ENCODE data around the gene CEP89.
"Not testable (repeated sequence)": the region's sequence is repeated elsewhere in the genome, so short reads cannot be mapped to it uniquely, and the experiment has no call there.

CEP89 gene

DNA sequence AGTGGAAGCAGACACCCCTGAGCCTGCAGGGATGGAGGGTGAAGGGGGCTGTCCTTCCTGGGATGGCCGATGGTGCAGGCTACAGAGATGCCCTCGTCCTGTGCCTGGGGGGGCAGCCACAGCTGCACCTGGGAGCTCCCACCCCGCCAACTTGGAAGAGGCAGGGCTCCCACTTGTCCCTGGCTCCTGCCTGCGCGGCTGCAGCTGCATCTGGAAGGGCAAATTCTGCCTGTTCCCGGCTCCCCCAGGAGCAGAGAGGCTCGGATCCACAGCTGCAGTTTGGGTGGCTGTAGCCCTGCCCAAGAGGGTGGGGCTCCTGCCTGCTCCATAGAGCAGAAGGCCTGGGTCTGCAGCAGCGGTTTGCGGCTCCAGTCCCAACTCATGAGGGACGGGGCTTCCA lies 2.2 kb downstream of the CEP89 start:
- Histone ChIP-seq H3K27me3 (ENCODE audit: control insufficient read depth, low read length) (no peaks in the 10 kb centered on the region), H3K36me3 (ENCODE audit: control insufficient read depth, low read length) (no peaks in the 10 kb centered on the region), H3K4me2 (ENCODE audit: low read length) (no peak overlapping the region), H3K4me3 (ENCODE audit: low read length) (no peak overlapping the region), H3F3A (ENCODE audit: control insufficient read depth, insufficient read depth) (no peaks in the 10 kb centered on the region), H3K4me1 (ENCODE audit: control insufficient read depth, low read length) (peaks cover 14% of the 10 kb centered on the region), H3K79me2 (ENCODE audit: control insufficient read depth, low read length) (peaks cover 32% of the 10 kb centered on the region), H4K20me1 (ENCODE audit: control insufficient read depth, insufficient read depth, low read depth, low read length) (no peaks in the 10 kb centered on the region), H3K27ac (ENCODE audit: low read depth, low read length) (no peak overlapping the region), H3K9me3 (ENCODE audit: control insufficient read depth, insufficient read depth, low read length) (no peaks in the 10 kb centered on the region), H3K9me2 (replicated peaks; ENCODE audit: control insufficient read depth, low read length) (no peaks in the 10 kb centered on the region)
- TF ChIP-seq CTCF (IDR thresholded peaks at IDR 0.05; ENCODE audit: low read depth, low read length, poor library complexity, severe bottlenecking) (no peak), EZH2phosphoT487 (IDR thresholded peaks at IDR 0.05; ENCODE audit: borderline replicate concordance, low read length) (no peak)

DNA sequence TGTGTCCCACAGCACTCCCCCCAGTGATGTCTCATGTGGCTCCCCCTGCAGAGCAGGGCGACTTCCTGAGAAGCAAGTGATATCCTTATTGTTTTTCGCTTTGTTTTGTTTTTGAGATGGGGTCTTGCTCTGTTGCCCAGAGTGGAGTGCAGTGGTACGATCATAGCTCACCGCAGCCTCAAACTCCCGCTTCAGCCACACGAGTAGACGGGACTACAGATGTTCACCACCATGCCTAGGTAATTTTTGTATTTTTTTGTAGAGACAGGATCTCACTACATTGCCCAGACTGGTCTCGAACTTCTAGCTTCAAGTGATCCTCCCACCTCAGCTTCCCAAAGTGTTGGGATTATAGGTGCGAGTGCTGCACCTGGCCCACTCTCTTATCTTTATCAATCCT lies 5.0 kb downstream of the CEP89 start:
- no peaks in the 10 kb centered on the region for H3F3A ChIP-seq (ENCODE audit: control insufficient read depth, insufficient read depth)
- no peak for TF ChIP-seq EZH2phosphoT487 (IDR thresholded peaks at IDR 0.05; ENCODE audit: borderline replicate concordance, low read length)
- TF ChIP-seq CTCF (IDR thresholded peaks at IDR 0.05; ENCODE audit: low read depth, low read length, poor library complexity, severe bottlenecking), result no peak
- no peaks in the 10 kb centered on the region for H3K9me2 ChIP-seq (replicated peaks; ENCODE audit: control insufficient read depth, low read length)
- H3K4me3 ChIP-seq (ENCODE audit: low read length), result no peak overlapping the region
- no peaks in the 10 kb centered on the region for H3K36me3 ChIP-seq (ENCODE audit: control insufficient read depth, low read length)
- H3K4me1 ChIP-seq (ENCODE audit: control insufficient read depth, low read length), result peaks cover 4% of the 10 kb centered on the region
- no peak overlapping the region for H3K4me2 ChIP-seq (ENCODE audit: low read length)
- no peaks in the 10 kb centered on the region for H3K27me3 ChIP-seq (ENCODE audit: control insufficient read depth, low read length)
- peaks cover 26% of the 10 kb centered on the region for H3K79me2 ChIP-seq (ENCODE audit: control insufficient read depth, low read length)
- H4K20me1 ChIP-seq (ENCODE audit: control insufficient read depth, insufficient read depth, low read depth, low read length), result no peaks in the 10 kb centered on the region
- H3K9me3 ChIP-seq (ENCODE audit: control insufficient read depth, insufficient read depth, low read length), result no peaks in the 10 kb centered on the region
- no peak overlapping the region for H3K27ac ChIP-seq (ENCODE audit: low read depth, low read length)

DNA sequence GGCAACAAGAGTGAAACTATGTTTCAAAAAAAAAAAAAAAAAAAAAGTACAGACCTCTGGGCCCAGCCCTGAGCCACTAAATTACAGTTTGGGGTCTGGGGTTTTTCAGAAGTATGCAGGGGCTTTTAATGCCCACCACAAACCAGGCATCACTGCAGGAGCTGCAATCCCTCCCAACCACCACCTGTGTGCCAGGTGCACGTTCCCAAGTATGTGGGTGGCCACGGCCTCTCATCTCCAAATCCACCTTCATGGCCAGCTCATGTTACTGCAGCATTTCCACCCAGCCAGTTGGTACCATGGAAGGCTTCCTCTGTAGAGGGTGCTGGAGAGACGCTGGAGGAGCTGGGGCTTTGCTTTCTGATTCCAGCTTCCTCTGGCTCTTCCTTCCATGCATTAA lies 26.5 kb downstream of the CEP89 start:
- H3K4me1 ChIP-seq (ENCODE audit: control insufficient read depth, low read length), result no peaks in the 10 kb centered on the region
- no peaks in the 10 kb centered on the region for H4K20me1 ChIP-seq (ENCODE audit: control insufficient read depth, insufficient read depth, low read depth, low read length)
- H3K79me2 ChIP-seq (ENCODE audit: control insufficient read depth, low read length), result no peaks in the 10 kb centered on the region
- no peaks in the 10 kb centered on the region for H3K9me3 ChIP-seq (ENCODE audit: control insufficient read depth, insufficient read depth, low read length)
- H3K4me3 ChIP-seq (ENCODE audit: low read length), result no peak overlapping the region
- H3K36me3 ChIP-seq (ENCODE audit: control insufficient read depth, low read length), result no peaks in the 10 kb centered on the region
- no peaks in the 10 kb centered on the region for H3F3A ChIP-seq (ENCODE audit: control insufficient read depth, insufficient read depth)
- H3K27me3 ChIP-seq (ENCODE audit: control insufficient read depth, low read length), result no peaks in the 10 kb centered on the region
- no peaks in the 10 kb centered on the region for H3K9me2 ChIP-seq (replicated peaks; ENCODE audit: control insufficient read depth, low read length)
- H3K27ac ChIP-seq (ENCODE audit: low read depth, low read length), result no peak overlapping the region
- no peak overlapping the region for H3K4me2 ChIP-seq (ENCODE audit: low read length)
- no peak for TF ChIP-seq EZH2phosphoT487 (IDR thresholded peaks at IDR 0.05; ENCODE audit: borderline replicate concordance, low read length)
- TF ChIP-seq CTCF (IDR thresholded peaks at IDR 0.05; ENCODE audit: low read depth, low read length, poor library complexity, severe bottlenecking), result no peak

DNA sequence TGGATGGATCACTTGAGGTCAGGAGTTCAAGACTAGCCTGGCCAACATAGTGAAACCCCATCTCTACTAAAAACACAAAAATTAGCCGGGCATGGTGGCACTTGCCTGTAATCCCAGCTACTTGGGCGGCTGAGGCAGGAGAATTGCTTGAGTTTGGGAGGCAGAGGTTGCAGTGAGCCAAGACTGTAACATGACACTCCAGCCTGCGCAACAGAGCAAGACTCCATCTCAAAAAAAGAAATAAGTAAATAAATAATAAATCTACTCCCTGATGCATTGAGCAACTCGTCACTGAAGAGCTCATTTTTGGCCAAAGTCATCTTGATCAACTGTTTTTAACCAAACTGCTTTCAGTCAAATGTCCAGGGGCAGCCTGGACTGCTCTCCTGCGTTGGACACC lies 30.5 kb downstream of the CEP89 start:
- H3K9me2 ChIP-seq (replicated peaks; ENCODE audit: control insufficient read depth, low read length); H3K36me3 ChIP-seq (ENCODE audit: control insufficient read depth, low read length); H3K27me3 ChIP-seq (ENCODE audit: control insufficient read depth, low read length); H3F3A ChIP-seq (ENCODE audit: control insufficient read depth, insufficient read depth); H3K4me1 ChIP-seq (ENCODE audit: control insufficient read depth, low read length); H3K27ac ChIP-seq (ENCODE audit: low read depth, low read length); H3K4me2 ChIP-seq (ENCODE audit: low read length); H4K20me1 ChIP-seq (ENCODE audit: control insufficient read depth, insufficient read depth, low read depth, low read length); H3K9me3 ChIP-seq (ENCODE audit: control insufficient read depth, insufficient read depth, low read length); H3K4me3 ChIP-seq (ENCODE audit: low read length); H3K79me2 ChIP-seq (ENCODE audit: control insufficient read depth, low read length): not testable (repeated sequence)

Measured in DOHH2 (cell line).